ENCODE measurements around the gene FAIM2. TPM values are rescaled to one million over a fixed set of nuclear protein-coding genes. Genes with fewer than 3 reads are reported as not detected.

Gene FAIM2
- total RNA-seq, 6 donors from 2014 or later: 0.30 to 2.0 (median 0.64) TPM; not detected in 2

GRCh38 chr12:49847161-49847560 is 56.5 kb downstream of the FAIM2 start:
- no peaks in the 10 kb centered on the region for H3K27me3 ChIP-seq
- ATAC-seq (ENCODE audit: low FRiP score in 2 of 2): no peak
- WGBS, 2 donors: 45 to 58% methylated on average over 2 of the region's 2 CpGs
- no peak overlapping the region for H3K4me3 ChIP-seq
- no peak overlapping the region for H3K27ac ChIP-seq
- peaks cover 3 to 15% (median 8%) of the 10 kb centered on the region in 4 donors for H3K4me1 ChIP-seq
- H3K9me3 ChIP-seq: no peaks in the 10 kb centered on the region
- DNase-seq: no peak
- H3K36me3 ChIP-seq: no peaks in the 10 kb centered on the region
- TF ChIP-seq POLR2AphosphoS5 (IDR thresholded peaks at IDR 0.05): no peak
- TF ChIP-seq EP300 (IDR thresholded peaks at IDR 0.05): no peak
- TF ChIP-seq POLR2A (IDR thresholded peaks at IDR 0.05): no peak
- TF ChIP-seq, protein P1, sequence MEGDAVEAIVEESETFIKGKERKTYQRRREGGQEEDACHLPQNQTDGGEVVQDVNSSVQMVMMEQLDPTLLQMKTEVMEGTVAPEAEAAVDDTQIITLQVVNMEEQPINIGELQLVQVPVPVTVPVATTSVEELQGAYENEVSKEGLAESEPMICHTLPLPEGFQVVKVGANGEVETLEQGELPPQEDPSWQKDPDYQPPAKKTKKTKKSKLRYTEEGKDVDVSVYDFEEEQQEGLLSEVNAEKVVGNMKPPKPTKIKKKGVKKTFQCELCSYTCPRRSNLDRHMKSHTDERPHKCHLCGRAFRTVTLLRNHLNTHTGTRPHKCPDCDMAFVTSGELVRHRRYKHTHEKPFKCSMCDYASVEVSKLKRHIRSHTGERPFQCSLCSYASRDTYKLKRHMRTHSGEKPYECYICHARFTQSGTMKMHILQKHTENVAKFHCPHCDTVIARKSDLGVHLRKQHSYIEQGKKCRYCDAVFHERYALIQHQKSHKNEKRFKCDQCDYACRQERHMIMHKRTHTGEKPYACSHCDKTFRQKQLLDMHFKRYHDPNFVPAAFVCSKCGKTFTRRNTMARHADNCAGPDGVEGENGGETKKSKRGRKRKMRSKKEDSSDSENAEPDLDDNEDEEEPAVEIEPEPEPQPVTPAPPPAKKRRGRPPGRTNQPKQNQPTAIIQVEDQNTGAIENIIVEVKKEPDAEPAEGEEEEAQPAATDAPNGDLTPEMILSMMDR (IDR thresholded peaks at IDR 0.05): no peak

GRCh38 chr12:49846032-49846431 is 57.7 kb downstream of the FAIM2 start:
- TF ChIP-seq POLR2A (IDR thresholded peaks at IDR 0.05) (no peak), POLR2AphosphoS5 (IDR thresholded peaks at IDR 0.05) (no peak), EP300 (IDR thresholded peaks at IDR 0.05) (no peak)
- TF ChIP-seq, protein P1 (IDR thresholded peaks at IDR 0.05): no peak
- no peak overlapping the region for H3K27ac ChIP-seq
- WGBS, 2 donors: 88 to 90% methylated on average over 2 of the region's 2 CpGs
- H3K4me1 ChIP-seq: peaks cover 7 to 26% (median 14%) of the 10 kb centered on the region in 4 donors
- H3K9me3 ChIP-seq: no peaks in the 10 kb centered on the region
- no peak overlapping the region for H3K4me3 ChIP-seq
- ATAC-seq (ENCODE audit: low FRiP score in 2 of 2) (no peak), DNase-seq (no peak)
- H3K36me3 ChIP-seq: no peaks in the 10 kb centered on the region
- no peaks in the 10 kb centered on the region for H3K27me3 ChIP-seq

GRCh38 chr12:49843876-49844437 is 59.7 kb downstream of the FAIM2 start:
- DNase-seq (no peak), ATAC-seq (ENCODE audit: low FRiP score in 2 of 2) (no peak)
- Histone ChIP-seq H3K9me3 (no peaks in the 10 kb centered on the region), H3K36me3 (no peaks in the 10 kb centered on the region), H3K4me3 (no peak overlapping the region), H3K27me3 (no peaks in the 10 kb centered on the region), H3K4me1 (peaks cover 7 to 29% (median 14%) of the 10 kb centered on the region in 4 donors), H3K27ac (no peak overlapping the region)
- TF ChIP-seq POLR2A (IDR thresholded peaks at IDR 0.05) (no peak), EP300 (IDR thresholded peaks at IDR 0.05) (no peak), POLR2AphosphoS5 (IDR thresholded peaks at IDR 0.05) (no peak)
- TF ChIP-seq, protein P1 (IDR thresholded peaks at IDR 0.05): no peak
- WGBS, 2 donors: 96 to 97% methylated on average over 4 of the region's 4 CpGs

DNA sequence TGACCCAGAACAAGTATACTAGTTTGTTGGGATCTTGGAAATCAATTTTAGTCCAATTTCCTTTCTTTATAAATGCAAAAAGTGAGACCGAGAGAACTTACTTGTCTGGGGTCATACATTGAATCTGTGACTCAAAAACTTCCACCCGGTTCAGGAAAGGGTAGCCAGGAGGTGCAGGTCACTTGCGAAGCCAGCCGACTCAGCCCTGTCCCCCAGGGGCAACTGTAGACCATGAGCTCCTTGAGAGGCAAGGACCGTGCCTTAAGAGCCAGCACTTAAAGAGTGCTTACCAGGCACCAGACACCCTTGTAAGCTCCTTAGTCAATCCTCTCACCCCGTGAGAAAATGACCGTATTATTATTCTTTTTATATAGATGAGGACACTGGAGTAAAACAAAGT is 60.3 kb downstream of the FAIM2 start:
- DNase-seq (no peak), ATAC-seq (ENCODE audit: low FRiP score in 2 of 2) (no peak)
- Histone ChIP-seq H3K27me3 (no peaks in the 10 kb centered on the region), H3K9me3 (no peaks in the 10 kb centered on the region), H3K27ac (peak overlapping the region; percentile 89 to 92 (median 92)), H3K4me3 (peak overlapping the region in 3 of 4 donors; percentile 65 to 76 (median 75)), H3K36me3 (no peaks in the 10 kb centered on the region), H3K4me1 (peaks cover 7 to 29% (median 14%) of the 10 kb centered on the region in 4 donors)
- WGBS, 2 donors: 61 to 75% methylated on average over 6 to 7 of the region's 7 CpGs
- TF ChIP-seq POLR2A (IDR thresholded peaks at IDR 0.05) (no peak), POLR2AphosphoS5 (IDR thresholded peaks at IDR 0.05) (no peak), EP300 (IDR thresholded peaks at IDR 0.05) (no peak)
- TF ChIP-seq, protein P1 (IDR thresholded peaks at IDR 0.05): no peak

Data from upper lobe of left lung (tissue), 6 donors.